NCI-H748 (cell line): ENCODE results near the gene ASB2.

Experiments used
- DNase-seq: peaks from one replicate; lab custom pipeline; 2025; ENCODE audit not compliant: unreplicated experiment; lab: John Stamatoyannopoulos, UW

ASB2 gene

DNA sequence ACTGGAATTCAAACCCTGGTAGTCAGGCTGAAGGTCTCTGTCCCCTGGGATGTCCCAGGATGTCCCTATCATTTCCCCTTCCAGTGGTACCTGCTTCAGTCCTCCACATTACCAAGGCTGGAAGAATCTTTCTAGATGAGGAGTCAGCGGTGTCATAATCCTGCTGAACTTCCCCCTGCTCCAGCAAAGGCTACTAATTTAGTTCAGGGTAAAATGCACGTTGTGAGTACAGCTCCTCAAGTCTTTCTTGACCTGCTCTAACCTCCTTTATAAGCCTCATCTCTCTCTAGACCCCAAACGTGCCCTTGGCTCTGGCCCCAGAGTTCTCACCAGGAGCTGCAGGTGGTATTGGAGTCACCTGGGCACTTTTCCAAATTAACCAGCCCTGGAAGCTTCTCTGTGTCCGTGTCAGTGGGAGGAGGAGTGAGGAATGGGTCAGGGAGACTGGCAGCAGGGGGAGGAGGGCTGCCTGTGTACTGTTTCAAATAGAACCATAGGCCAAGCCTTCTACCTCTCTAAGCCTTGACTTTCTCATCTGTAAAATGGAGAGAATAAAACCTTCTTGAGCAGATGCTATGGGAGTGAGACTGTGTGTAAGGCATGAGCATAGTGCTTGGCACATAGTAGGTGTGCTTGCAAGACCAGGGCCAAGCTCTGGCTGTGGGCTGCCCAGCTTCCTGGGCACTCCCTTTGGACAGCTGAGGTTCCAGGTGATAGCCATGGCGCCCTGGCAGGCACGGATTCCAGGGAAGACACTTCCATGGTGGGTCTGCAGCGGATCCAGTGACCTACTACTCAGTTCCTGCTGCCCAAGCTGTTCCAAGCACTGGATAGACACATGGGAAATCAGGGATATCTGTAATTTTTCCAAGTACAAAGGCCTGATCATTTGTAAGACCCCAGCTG, 24.5 kb downstream of the ASB2 start:
- DNase-seq, result peak; percentile 42

GRCh38 chr14:93950948-93951634, 25.3 kb downstream of the ASB2 start:
- no peak for DNase-seq

DNA sequence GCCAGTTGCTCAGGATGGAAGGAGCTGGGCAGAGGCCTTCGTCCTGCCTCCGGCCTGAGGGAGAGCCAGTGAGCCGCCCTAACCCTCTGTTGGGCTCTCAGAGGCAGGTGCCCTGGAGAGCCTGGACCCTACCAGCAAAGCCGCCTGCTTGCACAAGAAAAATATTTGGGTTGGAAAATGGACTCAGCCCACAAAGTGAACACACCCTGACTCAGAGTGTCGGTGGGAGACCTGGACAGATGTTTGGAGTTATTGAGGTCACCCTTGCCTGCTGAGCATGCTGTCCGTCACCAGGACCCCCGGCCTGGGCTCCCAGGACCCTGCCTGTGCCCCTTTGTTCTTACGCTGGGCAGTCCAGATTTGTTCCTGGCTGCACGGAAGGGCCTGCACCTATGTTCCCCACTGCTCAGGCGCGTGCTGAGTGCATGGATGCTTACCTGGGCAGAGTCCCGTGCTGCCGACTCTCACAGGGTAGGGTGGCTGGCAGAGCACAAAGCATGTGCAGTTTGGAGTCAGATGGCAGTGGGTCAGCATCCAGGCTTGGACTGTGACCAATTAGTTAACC, 26.8 kb downstream of the ASB2 start:
- no peak for DNase-seq

- DNase-seq, result no peak
These were observed 29.1 kb downstream of the ASB2 start for GRCh38 chr14:93947282-93947681.

DNA sequence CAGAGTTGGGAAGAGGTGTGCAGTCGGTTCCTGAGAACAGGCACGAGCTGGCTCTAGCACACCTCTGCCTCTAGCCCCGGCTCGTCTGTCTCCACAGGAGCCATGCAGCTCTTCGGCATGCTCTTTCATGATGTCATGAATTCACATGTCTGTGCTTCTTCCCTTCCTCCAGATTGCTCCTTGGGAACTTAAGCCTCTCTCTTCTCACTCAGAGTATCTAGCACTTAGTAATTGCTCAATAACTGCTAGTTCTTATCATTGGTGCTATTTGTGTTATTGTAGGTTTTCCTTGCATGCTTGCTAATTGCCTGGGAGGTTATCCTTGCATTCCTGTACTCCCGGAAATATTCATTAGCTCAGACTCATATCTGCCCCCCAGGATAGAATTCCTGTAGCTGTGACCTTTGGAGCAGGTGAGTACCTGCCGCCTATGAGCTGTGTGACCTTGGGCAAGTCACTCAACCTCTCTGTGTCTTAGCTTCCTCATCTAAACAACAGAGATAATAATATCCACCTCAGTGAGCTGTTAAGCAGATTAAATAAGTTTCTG, 29.8 kb downstream of the ASB2 start:
- DNase-seq, result no peak

- DNase-seq, result no peak
These were observed 30.3 kb downstream of the ASB2 start for GRCh38 chr14:93946104-93946503.

GRCh38 chr14:93945070-93945399, 31.3 kb downstream of the ASB2 start:
- DNase-seq, result no peak

DNA sequence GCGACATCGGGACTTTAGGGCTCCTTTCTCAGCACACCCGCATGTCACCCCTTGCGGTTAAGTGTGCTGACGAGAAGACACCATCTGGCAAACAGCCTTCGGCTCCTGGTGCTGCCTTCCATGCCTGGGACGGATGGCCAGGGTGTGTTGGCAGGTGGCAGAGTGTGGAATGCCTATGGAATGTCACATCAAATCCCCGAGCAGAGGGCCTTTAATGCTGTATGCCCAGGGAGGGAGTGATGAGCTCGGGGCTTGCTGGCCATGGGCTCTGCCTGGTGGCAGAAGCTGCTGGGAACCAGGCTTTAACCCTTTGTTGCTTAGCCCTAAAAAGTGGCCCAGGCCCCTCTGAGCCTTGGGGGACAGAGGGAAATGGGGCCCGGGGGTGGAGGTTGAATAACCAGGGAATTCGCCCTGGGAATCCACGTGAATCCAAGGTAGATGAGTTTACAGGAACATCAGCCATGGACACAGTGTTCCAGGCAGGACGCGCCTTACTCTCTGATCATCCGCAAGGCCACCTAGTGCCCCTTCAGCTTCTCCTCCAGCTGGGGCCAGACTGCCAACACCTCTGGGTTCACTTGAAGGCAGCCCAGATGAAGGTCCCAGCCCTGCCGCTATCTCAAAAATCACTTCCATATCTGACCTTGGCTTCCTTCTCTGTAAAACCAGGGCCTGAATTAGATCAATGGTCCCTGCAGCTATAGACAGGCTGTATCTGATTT, 31.9 kb downstream of the ASB2 start:
- DNase-seq, result no peak

DNA sequence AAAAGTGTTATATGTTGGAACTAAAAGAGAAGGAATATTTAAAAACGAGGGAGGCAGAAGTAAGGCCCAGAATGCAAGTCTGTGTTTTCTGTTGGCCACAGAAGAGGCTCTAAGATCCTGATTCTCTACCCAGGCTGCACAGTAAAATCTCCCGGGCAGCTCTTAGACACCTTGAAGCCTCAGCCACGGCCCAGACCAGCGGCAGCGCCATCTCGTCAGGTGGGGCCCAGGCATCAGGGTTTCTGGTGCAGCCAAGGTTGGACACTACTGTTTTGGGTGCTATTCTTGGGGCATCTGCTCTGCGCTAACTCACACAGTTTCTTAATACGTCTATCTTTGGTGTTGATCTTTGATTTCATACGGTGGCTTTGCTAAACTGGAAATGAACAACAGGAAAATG, 32.4 kb downstream of the ASB2 start:
- no peak for DNase-seq

DNA sequence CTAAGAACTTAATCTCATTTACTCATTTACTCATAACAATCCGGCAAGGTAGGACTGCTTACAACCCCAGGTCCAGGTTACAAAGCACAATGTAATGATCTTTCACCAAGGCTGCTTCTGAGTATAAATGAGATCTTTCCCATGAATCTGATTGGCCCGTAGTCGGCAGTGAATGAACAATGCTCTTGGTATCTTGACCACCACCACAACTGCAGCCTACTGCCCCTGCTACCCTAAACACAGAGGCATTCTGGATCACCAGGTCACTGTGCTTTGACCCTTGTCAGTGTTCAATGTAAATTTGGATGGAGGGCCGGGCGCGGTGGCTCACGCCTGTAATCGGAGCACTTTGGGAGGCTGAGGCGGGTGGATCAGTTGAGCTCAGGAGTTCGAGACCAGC, 33.3 kb downstream of the ASB2 start:
- DNase-seq, result no peak

GRCh38 chr14:93941293-93941910, 35.0 kb downstream of the ASB2 start:
- peak; percentile 99 for DNase-seq

DNA sequence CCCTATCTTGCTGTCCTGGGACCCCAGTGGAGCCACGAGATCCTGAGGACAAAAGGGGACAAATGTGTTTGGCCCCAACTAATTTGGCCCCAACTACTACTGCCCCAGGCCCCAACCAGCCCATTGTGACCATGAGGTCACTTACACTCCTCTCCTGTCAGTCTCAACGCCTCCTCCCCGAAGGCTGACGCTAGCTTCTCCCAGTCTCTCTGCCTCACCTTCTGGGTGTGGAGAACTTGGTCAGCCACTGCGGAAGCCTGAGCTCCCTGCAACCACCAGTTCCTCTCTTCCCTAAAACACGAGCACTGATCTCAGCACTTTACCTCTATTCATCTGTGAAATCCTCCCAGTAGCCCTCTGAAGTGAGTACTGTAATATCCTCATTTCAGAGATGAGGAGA, 35.9 kb downstream of the ASB2 start:
- no peak for DNase-seq

GRCh38 chr14:93939304-93940229, 36.8 kb downstream of the ASB2 start:
- DNase-seq, result peak; percentile 92

DNA sequence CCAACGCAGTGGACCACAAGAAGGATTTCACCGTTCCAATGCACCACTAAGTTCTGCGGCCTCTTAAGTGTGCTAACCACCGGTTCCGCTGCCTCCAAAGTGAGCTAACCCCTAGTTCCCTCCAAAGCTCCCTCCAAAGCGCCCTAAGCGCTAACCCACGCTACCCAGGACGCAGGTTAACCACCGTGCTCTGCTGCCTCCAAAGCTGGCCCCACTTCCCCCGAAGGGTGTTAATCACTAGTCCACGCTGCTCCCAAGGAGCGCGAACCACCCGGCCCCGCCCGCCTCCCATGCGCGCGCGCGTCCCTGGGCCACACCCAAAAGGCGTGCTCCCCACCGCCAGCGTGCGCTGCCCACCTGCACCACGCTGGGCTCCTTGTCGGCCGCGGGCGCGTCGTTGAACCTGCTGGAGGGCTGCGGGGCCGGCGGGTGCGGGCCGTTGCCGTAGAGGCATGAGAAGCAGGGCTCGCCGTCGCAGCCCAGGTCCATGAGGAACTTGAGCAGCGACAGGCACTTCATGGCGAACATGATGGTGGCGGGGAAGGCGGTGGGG, 37.5 kb downstream of the ASB2 start:
- DNase-seq, result peak; percentile 63

- peak; percentile 17 for DNase-seq
These were observed 38.9 kb downstream of the ASB2 start for GRCh38 chr14:93937519-93937918.

- no peak for DNase-seq
These were observed 39.4 kb downstream of the ASB2 start for GRCh38 chr14:93936926-93937325.

- peak; percentile 73 for DNase-seq
These were observed 40.1 kb downstream of the ASB2 start for GRCh38 chr14:93936245-93936644.

- DNase-seq, result no peak
These were observed 41.2 kb downstream of the ASB2 start for GRCh38 chr14:93935213-93935612.

- no peak for DNase-seq
These were observed 43.7 kb downstream of the ASB2 start for GRCh38 chr14:93932642-93933041.

DNA sequence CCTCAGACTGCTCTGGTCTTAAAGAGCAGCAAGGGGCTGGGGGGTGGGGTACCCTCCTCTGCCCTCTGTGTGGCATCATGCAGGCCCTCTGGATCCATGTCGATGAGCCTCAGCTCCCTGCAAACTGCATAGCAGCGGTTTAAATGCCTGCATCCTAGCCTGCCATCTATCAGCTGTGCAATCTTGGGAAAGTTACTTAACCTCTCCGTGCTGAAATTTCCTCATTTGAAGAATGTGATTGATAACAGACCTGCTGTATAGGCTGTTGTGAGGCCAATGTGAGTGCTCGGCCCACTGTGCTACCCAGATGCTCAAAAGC, 45.4 kb downstream of the ASB2 start:
- DNase-seq, result no peak
